Osteocyte (in vitro differentiated cells): Measurements from ENCODE around the gene PLTP. TPM values are rescaled to one million over a fixed set of nuclear protein-coding genes. Genes with fewer than 3 reads are reported as not detected.

Source experiments
- DNase-seq: peaks from one replicate; pipeline ENCODE4 v3.0.0; 2021; ENCODE audit warnings: mixed read lengths; ENCODE audit not compliant: unreplicated experiment; ENCODE audit errors: extremely low spot score
- H3K27ac Mint-ChIP-seq: one replicate; pipeline ENCODE4 v1.8.0; 2021; ENCODE audit warnings: mild to moderate bottlenecking, mixed read lengths; ENCODE audit not compliant: unreplicated experiment
- H3K27me3 Mint-ChIP-seq: one replicate; pipeline ENCODE4 v1.8.0; 2021; ENCODE audit warnings: mixed read lengths; ENCODE audit not compliant: unreplicated experiment
- H3K36me3 Mint-ChIP-seq: one replicate; pipeline ENCODE4 v1.8.0; 2021; ENCODE audit warnings: mixed read lengths; ENCODE audit not compliant: unreplicated experiment
- H3K4me1 Mint-ChIP-seq: one replicate; pipeline ENCODE4 v1.8.0; 2021; ENCODE audit warnings: mixed read lengths; ENCODE audit not compliant: unreplicated experiment
- H3K4me3 Mint-ChIP-seq: one replicate; pipeline ENCODE4 v1.8.0; 2021; ENCODE audit warnings: mild to moderate bottlenecking, moderate library complexity, mixed read lengths; ENCODE audit not compliant: unreplicated experiment
- H3K9me3 Mint-ChIP-seq: one replicate; pipeline ENCODE4 v1.8.0; 2021; ENCODE audit warnings: mixed read lengths; ENCODE audit not compliant: unreplicated experiment
- total RNA-seq: library from RNA; stranded (reverse); gene quantifications from 2 replicates; pipeline ENCODE4 v1.2.1, GENCODE V29; 2021
- TF ChIP-seq, protein P1 (sequence below): fragments of 200-600 bp; sonication (generic); IDR thresholded peaks from 2 replicates; pipeline ENCODE4 v1.5.0; 2021; ENCODE audit warnings: antibody characterized with exemption, mild to moderate bottlenecking, moderate library complexity

The PLTP gene
- total RNA-seq, 1 donor from 2014 or later = 195 TPM

DNA sequence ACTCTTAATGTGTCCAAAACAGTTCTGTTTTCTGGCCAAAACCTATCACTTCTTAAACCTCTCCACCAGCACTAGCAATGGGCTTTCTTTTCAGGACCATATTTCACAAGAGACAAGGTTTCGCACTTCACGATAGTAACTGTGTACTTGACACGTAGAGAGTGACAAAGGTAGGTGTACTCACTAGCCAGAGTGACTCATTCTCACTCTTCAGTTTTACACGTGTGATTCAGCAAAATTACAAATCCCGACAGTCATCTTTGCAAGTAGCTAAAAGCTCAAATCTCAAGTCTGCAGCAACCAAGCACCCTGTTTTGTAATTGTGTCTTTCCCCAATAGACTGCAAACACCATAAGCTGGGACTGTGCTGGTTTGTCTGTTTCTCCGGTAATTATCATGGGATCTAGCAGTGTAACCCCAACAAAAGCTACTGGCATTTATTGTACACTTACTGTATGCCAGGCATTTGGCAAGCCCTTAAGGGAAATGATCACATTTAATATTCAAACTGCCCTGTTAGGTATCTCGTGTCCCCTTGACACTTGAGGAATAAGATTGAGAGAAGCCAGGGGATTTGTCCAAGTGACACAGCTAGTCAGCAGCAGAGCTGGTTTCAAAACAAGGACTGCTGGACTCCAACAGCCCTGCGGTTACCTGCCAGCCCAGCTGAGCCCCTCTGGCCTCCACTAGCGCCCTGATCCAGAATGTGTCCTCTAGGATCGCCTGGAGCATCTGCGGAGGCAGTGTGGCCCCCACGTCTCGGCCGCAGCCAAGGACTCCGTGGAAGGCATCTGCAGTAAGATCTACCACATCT is 32.4 kb upstream of the PLTP start:
- Mint-ChIP-seq H3K4me1 (no peaks in the 10 kb centered on the region), H3K27ac (no peak overlapping the region), H3K36me3 (peaks cover 40% of the 10 kb centered on the region), H3K27me3 (no peaks in the 10 kb centered on the region), H3K9me3 (no peaks in the 10 kb centered on the region), H3K4me3 (no peak overlapping the region)
- TF ChIP-seq, protein P1, sequence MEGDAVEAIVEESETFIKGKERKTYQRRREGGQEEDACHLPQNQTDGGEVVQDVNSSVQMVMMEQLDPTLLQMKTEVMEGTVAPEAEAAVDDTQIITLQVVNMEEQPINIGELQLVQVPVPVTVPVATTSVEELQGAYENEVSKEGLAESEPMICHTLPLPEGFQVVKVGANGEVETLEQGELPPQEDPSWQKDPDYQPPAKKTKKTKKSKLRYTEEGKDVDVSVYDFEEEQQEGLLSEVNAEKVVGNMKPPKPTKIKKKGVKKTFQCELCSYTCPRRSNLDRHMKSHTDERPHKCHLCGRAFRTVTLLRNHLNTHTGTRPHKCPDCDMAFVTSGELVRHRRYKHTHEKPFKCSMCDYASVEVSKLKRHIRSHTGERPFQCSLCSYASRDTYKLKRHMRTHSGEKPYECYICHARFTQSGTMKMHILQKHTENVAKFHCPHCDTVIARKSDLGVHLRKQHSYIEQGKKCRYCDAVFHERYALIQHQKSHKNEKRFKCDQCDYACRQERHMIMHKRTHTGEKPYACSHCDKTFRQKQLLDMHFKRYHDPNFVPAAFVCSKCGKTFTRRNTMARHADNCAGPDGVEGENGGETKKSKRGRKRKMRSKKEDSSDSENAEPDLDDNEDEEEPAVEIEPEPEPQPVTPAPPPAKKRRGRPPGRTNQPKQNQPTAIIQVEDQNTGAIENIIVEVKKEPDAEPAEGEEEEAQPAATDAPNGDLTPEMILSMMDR = no peak
- no peak for DNase-seq

DNA sequence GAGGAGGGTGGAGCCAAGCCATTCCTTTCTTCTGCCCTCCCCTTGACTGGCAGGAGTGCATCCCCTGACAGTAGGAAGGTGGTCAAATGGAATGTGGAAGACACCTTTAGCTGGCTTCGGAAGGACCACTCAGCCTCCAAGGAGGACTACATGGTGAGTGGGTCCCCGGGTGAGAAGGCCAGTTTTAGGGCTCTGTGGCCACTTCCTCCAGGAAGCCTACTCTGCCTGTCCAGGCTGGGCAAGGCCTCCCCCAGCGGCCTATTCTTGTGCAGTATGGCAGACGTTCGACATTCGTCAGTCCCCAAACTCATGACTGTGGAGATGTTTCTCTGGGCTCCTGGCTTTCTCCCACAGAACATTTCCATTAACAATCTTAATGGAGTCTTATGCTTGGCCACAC is 31.7 kb upstream of the PLTP start:
- DNase-seq = no peak
- H3K27ac Mint-ChIP-seq = no peak overlapping the region
- peaks cover 37% of the 10 kb centered on the region for H3K36me3 Mint-ChIP-seq
- H3K27me3 Mint-ChIP-seq = no peaks in the 10 kb centered on the region
- no peak overlapping the region for H3K4me3 Mint-ChIP-seq
- no peaks in the 10 kb centered on the region for H3K9me3 Mint-ChIP-seq
- H3K4me1 Mint-ChIP-seq = no peaks in the 10 kb centered on the region
- TF ChIP-seq, protein P1 = no peak

DNA sequence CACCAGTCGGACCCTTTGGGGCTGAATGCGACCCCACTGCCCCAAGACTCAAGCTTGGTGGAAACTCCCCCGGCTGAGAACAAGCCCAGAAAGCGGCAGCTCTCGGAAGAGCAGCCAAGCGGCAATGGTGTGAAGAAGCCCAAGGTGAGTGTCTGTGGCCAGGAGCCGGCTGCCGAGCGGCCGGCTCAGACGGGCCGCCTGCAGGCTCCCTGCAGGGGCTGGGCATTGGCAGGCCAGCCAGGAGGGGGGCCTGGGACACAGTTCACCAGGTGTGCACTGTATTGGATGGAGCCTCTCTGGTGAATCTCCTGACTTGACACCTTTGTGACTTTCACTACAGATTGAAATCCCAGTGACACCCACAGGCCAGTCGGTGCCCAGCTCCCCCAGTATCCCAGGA is 28.5 kb upstream of the PLTP start:
- Mint-ChIP-seq H3K4me3 (no peak overlapping the region), H3K27me3 (no peaks in the 10 kb centered on the region), H3K36me3 (peaks cover 29% of the 10 kb centered on the region), H3K27ac (no peak overlapping the region), H3K4me1 (peaks cover 9% of the 10 kb centered on the region), H3K9me3 (no peaks in the 10 kb centered on the region)
- no peak for DNase-seq
- TF ChIP-seq, protein P1 = no peak

DNA sequence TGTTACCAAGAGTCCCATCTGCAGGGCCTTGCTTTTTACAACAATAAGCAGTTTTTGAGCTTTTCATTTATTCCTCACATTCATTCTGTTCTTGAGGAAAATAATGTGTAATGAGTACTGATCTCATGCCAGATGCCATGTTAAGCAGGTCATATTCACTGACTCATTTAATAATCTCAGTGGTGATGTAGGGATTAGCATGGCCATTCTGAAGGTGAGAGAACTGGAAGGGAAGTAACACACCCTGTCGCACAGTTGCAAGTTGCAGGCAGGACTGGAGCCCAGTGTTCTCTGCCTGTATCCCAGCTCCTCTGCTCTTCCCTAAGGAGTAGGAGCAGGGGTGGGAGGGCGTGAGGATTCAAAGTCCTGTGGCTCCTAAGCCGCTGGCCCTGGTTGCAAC is 28.1 kb upstream of the PLTP start:
- Mint-ChIP-seq H3K27me3 (no peaks in the 10 kb centered on the region), H3K9me3 (no peaks in the 10 kb centered on the region), H3K36me3 (peaks cover 28% of the 10 kb centered on the region), H3K4me1 (peaks cover 9% of the 10 kb centered on the region), H3K27ac (no peak overlapping the region), H3K4me3 (no peak overlapping the region)
- TF ChIP-seq, protein P1 = no peak
- no peak for DNase-seq

DNA sequence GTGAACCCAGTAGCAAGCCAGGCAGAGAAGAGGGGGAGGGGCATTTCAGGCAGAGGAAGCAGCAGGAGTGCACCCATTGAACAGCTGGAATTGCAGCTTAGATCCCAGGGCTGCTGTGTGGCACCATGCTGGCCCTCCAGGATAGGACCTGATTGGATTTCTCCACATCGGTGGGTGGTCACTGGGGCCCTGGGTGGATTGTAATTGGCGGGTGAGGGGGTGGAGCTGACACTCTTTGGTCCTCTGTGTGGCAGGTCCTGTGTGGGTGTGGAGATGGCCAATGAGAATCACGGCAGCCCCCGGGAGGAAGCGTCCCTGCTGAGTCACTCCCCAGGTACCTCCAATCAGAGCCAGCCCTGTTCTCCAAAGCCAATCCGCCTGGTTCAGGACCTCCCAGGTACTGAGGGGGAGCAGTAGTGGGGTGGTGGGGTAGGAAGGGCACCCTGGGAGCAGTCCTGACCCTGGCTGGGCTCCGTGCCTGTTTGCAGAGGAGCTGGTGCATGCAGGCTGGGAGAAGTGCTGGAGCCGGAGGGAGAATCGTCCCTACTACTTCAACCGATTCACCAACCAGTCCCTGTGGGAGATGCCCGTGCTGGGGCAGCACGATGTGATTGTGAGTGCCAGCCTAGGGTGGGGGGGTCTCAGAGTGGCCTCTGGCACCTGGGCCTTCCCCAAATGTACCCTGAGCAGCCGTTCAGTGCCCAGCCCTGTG is 26.9 kb upstream of the PLTP start:
- Mint-ChIP-seq H3K9me3 (no peaks in the 10 kb centered on the region), H3K4me3 (no peak overlapping the region), H3K4me1 (peaks cover 9% of the 10 kb centered on the region), H3K27ac (no peak overlapping the region), H3K27me3 (no peaks in the 10 kb centered on the region), H3K36me3 (peaks cover 26% of the 10 kb centered on the region)
- DNase-seq = no peak
- TF ChIP-seq, protein P1 = no peak
